GM23248 (cell line): Measurements from ENCODE around the gene ITPKB.

ENCODE experiments used
- EZH2 ChIP-seq: fragments of 200-600 bp; sonication (generic); IDR thresholded peaks from 2 replicates; pipeline ENCODE4 v1.6.1; 2018; ENCODE audit warnings: antibody characterized with exemption, mild to moderate bottlenecking; ENCODE audit not compliant: insufficient read depth, poor library complexity, severe bottlenecking
- EZH2phosphoT487 ChIP-seq: fragments of 200-600 bp; sonication (generic); IDR thresholded peaks from 2 replicates; pipeline ENCODE4 v1.6.1; 2018; ENCODE audit warnings: antibody characterized with exemption, moderate library complexity, mild to moderate bottlenecking, low read depth; ENCODE audit not compliant: insufficient read depth

DNA sequence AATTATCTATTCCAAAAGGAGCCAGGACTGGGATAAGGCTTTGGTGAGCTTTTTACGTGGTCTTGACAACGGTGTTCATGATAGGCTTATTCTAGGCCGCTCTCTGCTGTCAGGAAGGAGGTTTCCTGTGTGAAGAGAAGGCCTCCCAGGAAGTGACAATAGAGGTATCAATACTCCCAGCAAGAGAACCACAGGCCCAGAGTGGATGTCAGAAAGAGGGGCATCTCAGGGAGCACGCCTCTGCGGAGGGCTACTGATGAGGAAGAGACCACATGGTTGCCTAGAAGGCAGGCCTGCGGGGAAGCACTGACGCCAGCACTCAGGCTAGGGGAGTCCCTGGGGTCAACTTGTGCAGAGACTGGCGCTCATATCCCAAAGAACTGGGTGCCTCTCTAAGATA is 60.4 kb downstream of the ITPKB start:
- TF ChIP-seq EZH2 (no peak), EZH2phosphoT487 (no peak)
